HepG2 (cell line): ENCODE data around the gene SEC14L2. TPM values are rescaled to one million over a fixed set of nuclear protein-coding genes. Genes with fewer than 3 reads are reported as not detected.

Experiments used
- AGO1 ChIP-seq: fragments of 200-400 bp; formaldehyde crosslinking; IDR thresholded peaks from 2 replicates; pipeline ENCODE4 v1.6.1; 2017; ENCODE audit warnings: mild to moderate bottlenecking, low read depth, low read length, moderate library complexity; ENCODE audit not compliant: poor library complexity, severe bottlenecking
- ATF7 ChIP-seq, 2 experiments: fragments of 450-650 bp in 1 of 2; sonication (generic) in 1 of 2; formaldehyde crosslinking in 1 of 2; IDR thresholded peaks; 2 replicates each; pipeline versions ENCODE4 v1.4.0 to v1.6.1; 2016 to 2020; ENCODE audit warnings: antibody characterized with exemption in 1 of 2, mild to moderate bottlenecking in 1 of 2, missing genetic modification reagents in 1 of 2
- FOSL1 ChIP-seq: sonication (generic); formaldehyde crosslinking; IDR thresholded peaks from 2 replicates; pipeline ENCODE4 v1.9.0; 2021; ENCODE audit warnings: missing genetic modification reagents, borderline replicate concordance
- GPN1 ChIP-seq: sonication (generic); formaldehyde crosslinking; IDR thresholded peaks from 2 replicates; pipeline ENCODE4 v1.5.1; 2020; ENCODE audit warnings: missing genetic modification reagents, borderline replicate concordance
- HNF1A ChIP-seq, 2 experiments: sonication (generic) in 1 of 2; formaldehyde crosslinking in 1 of 2; IDR thresholded peaks; 2 replicates each; pipeline versions ENCODE4 v1.4.0 to v1.6.1; 2016 to 2020; ENCODE audit warnings: borderline replicate concordance in 1 of 2, low read depth in 1 of 2, mild to moderate bottlenecking in 1 of 2, missing genetic modification reagents in 1 of 2
- MAFK ChIP-seq, 2 experiments: IDR thresholded peaks in 1 of 2; conservative IDR thresholded peaks in 1 of 2; 2 replicates each; pipeline ENCODE4 v1.6.1; 2011; ENCODE audit warnings: improper control_type of control experiment in 2 of 2, low read length in 2 of 2
- MTA1 ChIP-seq: sonication (generic); formaldehyde crosslinking; IDR thresholded peaks from 2 replicates; pipeline ENCODE4 v1.4.0; 2020; ENCODE audit warnings: missing genetic modification reagents, mild to moderate bottlenecking, borderline replicate concordance
- MYPOP ChIP-seq: sonication (generic); formaldehyde crosslinking; IDR thresholded peaks from 2 replicates; pipeline ENCODE4 v1.8.1; 2023; ENCODE audit warnings: mild to moderate bottlenecking, moderate library complexity, missing genetic modification reagents
- SAP130 ChIP-seq: IDR thresholded peaks from 2 replicates; pipeline ENCODE4 v1.6.1; 2016; ENCODE audit warnings: low read depth
- SMAD9 ChIP-seq: sonication (generic); formaldehyde crosslinking; IDR thresholded peaks from 2 replicates; pipeline ENCODE4 v1.5.1; 2020; ENCODE audit warnings: mild to moderate bottlenecking, missing genetic modification reagents
- TARDBP ChIP-seq: sonication (generic); formaldehyde crosslinking; IDR thresholded peaks from 2 replicates; pipeline ENCODE4 v1.8.0; 2022; ENCODE audit warnings: mild to moderate bottlenecking, missing genetic modification reagents
- TEAD3 ChIP-seq: optimal IDR thresholded peaks from 2 replicates; pipeline ENCODE3; 2016; ENCODE audit warnings: borderline replicate concordance
- YEATS4 ChIP-seq: sonication (generic); formaldehyde crosslinking; IDR thresholded peaks from 2 replicates; pipeline ENCODE4 v1.4.0; 2020; ENCODE audit warnings: missing genetic modification reagents, borderline replicate concordance
- ZFX ChIP-seq: sonication (generic); formaldehyde crosslinking; IDR thresholded peaks from 2 replicates; pipeline ENCODE4 v1.4.0; 2020; ENCODE audit warnings: mild to moderate bottlenecking, low read depth, missing genetic modification reagents, moderate library complexity
- ZNF160 ChIP-seq: sonication (generic); formaldehyde crosslinking; IDR thresholded peaks from 2 replicates; pipeline ENCODE4 v1.8.0; 2022; ENCODE audit warnings: mild to moderate bottlenecking, inconsistent platforms, missing genetic modification reagents
- ZNF232 ChIP-seq: sonication (generic); formaldehyde crosslinking; IDR thresholded peaks from 2 replicates; pipeline ENCODE4 v1.4.0; 2020; ENCODE audit warnings: missing genetic modification reagents, borderline replicate concordance
- ZNF446 ChIP-seq: sonication (generic); formaldehyde crosslinking; IDR thresholded peaks from 2 replicates; pipeline ENCODE4 v1.5.0; 2020; ENCODE audit warnings: mild to moderate bottlenecking, missing genetic modification reagents
- ZNF503 ChIP-seq: sonication (generic); formaldehyde crosslinking; IDR thresholded peaks from 2 replicates; pipeline ENCODE4 v1.4.0; 2020; ENCODE audit warnings: missing genetic modification reagents
- ZNF605 ChIP-seq: sonication (generic); formaldehyde crosslinking; IDR thresholded peaks from 2 replicates; pipeline ENCODE4 v1.8.0; 2022; ENCODE audit warnings: mild to moderate bottlenecking, missing genetic modification reagents
- ZSCAN25 ChIP-seq: sonication (generic); formaldehyde crosslinking; IDR thresholded peaks from 2 replicates; pipeline ENCODE4 v1.8.0; 2022; ENCODE audit warnings: mild to moderate bottlenecking, missing genetic modification reagents
- ZSCAN9 ChIP-seq: IDR thresholded peaks from 2 replicates; pipeline ENCODE4 v1.6.1; 2016; ENCODE audit warnings: borderline replicate concordance
- polyA plus RNA-seq, 8 experiments: library from polyadenylated mRNA; depleted of rRNA in 3 of 8; stranded (reverse) in 7 of 8; unstranded in 1 of 8; fragments of >200 nt; fragmentation: Illumina TruSeq in 4 of 8; extraction: Trizol in 4 of 8; gene quantifications; 2 replicates each; pipeline versions ENCODE4 v1.2.1 to v1.2.3, GENCODE V29; 2011 to 2016; ENCODE audit warnings: low read depth in 4 of 8, missing spikeins in 1 of 8, mixed read lengths in 1 of 8; ENCODE audit not compliant: insufficient read depth in 1 of 8
- total RNA-seq, 5 experiments: library from RNA; depleted of rRNA; stranded (reverse); fragments of >200 nt; fragmentation: Illumina TruSeq; extraction: Trizol; gene quantifications; 2 replicates each; pipeline ENCODE4 v1.2.3, GENCODE V29; 2016; ENCODE audit warnings: low read depth in 1 of 5

Gene SEC14L2
- total and polyA plus RNA-seq, 2 of the 13 experiments (the other 11 are each of a cell fraction or from before 2014, with no cell fraction given): 4.1 to 5.1 TPM

- TF ChIP-seq HNF1A (IDR thresholded peaks at IDR 0.05; ENCODE audit: low read depth) (no peak), HNF1A (CRISPR knock-in tag; IDR thresholded peaks at IDR 0.05; ENCODE audit: borderline replicate concordance) (no peak), GPN1 (CRISPR knock-in tag) (no peak), SAP130 (CRISPR knock-in tag) (peak; percentile 85), ZNF232 (CRISPR knock-in tag) (no peak; the same call in 1 of the 2 replicates), SMAD9 (CRISPR knock-in tag) (no peak), AGO1 (peak; percentile 68), ZNF446 (CRISPR knock-in tag) (peak; percentile 68; the same call in 1 of the 2 replicates), ZNF160 (CRISPR knock-in tag) (no peak), TARDBP (peak; percentile 55; the same call in 1 of the 2 replicates), ZSCAN9 (CRISPR knock-in tag) (no peak), ZNF605 (CRISPR knock-in tag) (peak; percentile 75), MAFK (conservative IDR thresholded peaks at IDR 0.05 in 1 of 2, IDR thresholded peaks at IDR 0.05 in 1 of 2; ENCODE audit: low read length in 2 of 2) (no peak), FOSL1 (CRISPR knock-in tag) (no peak), ZSCAN25 (CRISPR knock-in tag) (0 out of 2 replicates have a peak, but pooled peaks have one; percentile 28), YEATS4 (no peak; the same call in 1 of the 2 replicates), ZNF503 (CRISPR knock-in tag) (no peak), MYPOP (CRISPR knock-in tag) (peak; percentile 69; the same call in 1 of the 2 replicates), ZFX (CRISPR knock-in tag) (peak; percentile 56), TEAD3 (CRISPR knock-in tag) (peak; percentile 34), ATF7 (IDR thresholded peaks at IDR 0.05) (no peak), ATF7 (CRISPR knock-in tag; IDR thresholded peaks at IDR 0.05) (no peak), MTA1 (CRISPR knock-in tag) (no peak)
Measured at GRCh38 chr22:30425616-30426387, 29.0 kb downstream of the SEC14L2 start, which contains the start of gene MTFP1 (continued).
